Tibial artery (tissue), 4 donors: ENCODE measurements around the gene GGT1.
"Not testable (repeated sequence)": the region's sequence is repeated elsewhere in the genome, so short reads cannot be mapped to it uniquely, and the experiment has no call there.

Experiments
- DNase-seq, 2 donors: peaks; one replicate each; pipeline ENCODE4 v3.0.0-alpha.2; 2019
- H3K27ac ChIP-seq, 2 donors: fragments of 200-600 bp; sonication (generic) in 1 of 2; 1 replicate in 1 of 2; 2 replicates in 1 of 2; pipeline ENCODE4 v1.5.1; 2018 to 2019; ENCODE audit warnings: mild to moderate bottlenecking in 1 of 2
- H3K27me3 ChIP-seq, 2 donors: fragments of 200-600 bp; sonication (generic) in 1 of 2; one replicate each; pipeline versions ENCODE4 v1.5.1 to v1.6.0; 2016 to 2019
- H3K36me3 ChIP-seq, 3 donors: fragments of 200-600 bp; sonication (generic) in 2 of 3; one replicate each; pipeline ENCODE4 v1.5.1; 2016 to 2019; ENCODE audit warnings: mild to moderate bottlenecking in 2 of 3
- H3K4me1 ChIP-seq, 4 donors: fragments of 200-600 bp; sonication (generic) in 2 of 4; 1 replicate in 3 of 4; 2 replicates in 1 of 4; pipeline ENCODE4 v1.5.1; 2016 to 2019
- H3K4me3 ChIP-seq, 2 donors: fragments of 200-600 bp; sonication (generic) in 1 of 2; 1 replicate in 1 of 2; 2 replicates in 1 of 2; pipeline ENCODE4 v1.5.1; 2018 to 2019; ENCODE audit warnings: mild to moderate bottlenecking in 2 of 2
- H3K9me3 ChIP-seq, 3 donors: fragments of 200-600 bp; sonication (generic) in 1 of 3; one replicate each; pipeline ENCODE4 v1.5.1; 2016 to 2019
- intact Hi-C: fragments of 100-400 bp; cut with DNase I; formaldehyde crosslinking; loops from one replicate; pipeline ENCODE4 v1.15.0; 2023; ENCODE audit warnings: low total_unique reads

The GGT1 gene

GRCh38 chr22:24650884-24651283 is 47.9 kb downstream of the GGT1 start:
- H3K27me3 ChIP-seq, H3K27ac ChIP-seq, intact Hi-C loops, H3K9me3 ChIP-seq, H3K36me3 ChIP-seq, H3K4me1 ChIP-seq, H3K4me3 ChIP-seq: not testable (repeated sequence)
- DNase-seq = peak in 1 of 2 donors; percentile 73

- intact Hi-C loops = not testable (repeated sequence)
Observed at GRCh38 chr22:24665395-24665794, 62.4 kb downstream of the GGT1 start.

GRCh38 chr22:24667904-24668303 is 64.9 kb downstream of the GGT1 start:
- H3K4me1 ChIP-seq, H3K27me3 ChIP-seq, intact Hi-C loops, DNase-seq, H3K36me3 ChIP-seq, H3K27ac ChIP-seq, H3K4me3 ChIP-seq, H3K9me3 ChIP-seq: not testable (repeated sequence)

More at GRCh38 chr22:24665395-24665794, 62.4 kb downstream of the GGT1 start:
- not testable (repeated sequence) for H3K27me3 ChIP-seq, H3K9me3 ChIP-seq, H3K27ac ChIP-seq, H3K4me1 ChIP-seq, H3K4me3 ChIP-seq, H3K36me3 ChIP-seq, DNase-seq

GRCh38 chr22:24672532-24672931 is 69.5 kb downstream of the GGT1 start:
- H3K9me3 ChIP-seq, H3K4me1 ChIP-seq, H3K36me3 ChIP-seq, DNase-seq, H3K27ac ChIP-seq, intact Hi-C loops, H3K27me3 ChIP-seq, H3K4me3 ChIP-seq: not testable (repeated sequence)
